ENCODE data around the gene RAB11FIP4.

DNA sequence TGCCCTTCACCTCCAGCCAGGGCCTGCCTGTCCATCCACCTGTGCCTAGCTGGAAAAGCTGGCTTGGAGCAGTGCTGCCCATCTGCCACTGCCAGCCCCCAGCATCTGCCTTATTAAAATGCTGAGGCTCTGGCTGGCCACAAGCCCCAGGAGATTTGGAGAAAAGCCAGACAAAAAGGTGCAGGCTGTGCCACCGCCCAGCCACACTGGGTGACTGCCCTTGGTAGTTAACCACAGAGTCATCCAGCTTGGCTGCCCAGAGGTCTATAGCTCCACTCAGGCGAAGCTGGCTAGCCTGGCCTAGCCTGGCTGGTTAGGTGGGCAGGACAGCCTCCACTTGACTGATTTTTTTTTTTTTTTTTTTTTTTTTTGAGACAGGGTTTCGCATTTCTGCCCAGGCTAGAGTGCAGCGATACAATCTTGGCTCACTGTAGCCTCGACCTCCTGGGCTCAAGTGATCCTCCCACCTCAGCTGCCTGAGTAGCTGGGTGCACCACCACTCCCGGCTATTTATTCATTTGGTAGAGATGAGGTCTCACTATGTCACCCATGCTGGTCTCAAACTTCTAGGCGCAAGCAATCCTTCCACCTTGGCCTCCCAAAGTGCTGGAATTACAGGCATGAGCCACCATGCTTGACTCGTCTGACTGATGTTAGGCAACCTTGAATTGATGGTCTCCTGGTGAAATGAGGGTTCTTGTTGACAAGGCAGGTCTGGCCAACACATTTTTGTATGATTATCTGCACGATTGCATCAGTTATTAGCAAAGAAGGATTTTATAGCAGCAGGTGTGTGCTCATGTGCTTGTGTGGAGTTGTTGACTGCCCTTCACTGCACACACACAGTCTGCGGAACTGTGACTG, 103.8 kb downstream of the RAB11FIP4 start:
- TF ChIP-seq, protein P1, sequence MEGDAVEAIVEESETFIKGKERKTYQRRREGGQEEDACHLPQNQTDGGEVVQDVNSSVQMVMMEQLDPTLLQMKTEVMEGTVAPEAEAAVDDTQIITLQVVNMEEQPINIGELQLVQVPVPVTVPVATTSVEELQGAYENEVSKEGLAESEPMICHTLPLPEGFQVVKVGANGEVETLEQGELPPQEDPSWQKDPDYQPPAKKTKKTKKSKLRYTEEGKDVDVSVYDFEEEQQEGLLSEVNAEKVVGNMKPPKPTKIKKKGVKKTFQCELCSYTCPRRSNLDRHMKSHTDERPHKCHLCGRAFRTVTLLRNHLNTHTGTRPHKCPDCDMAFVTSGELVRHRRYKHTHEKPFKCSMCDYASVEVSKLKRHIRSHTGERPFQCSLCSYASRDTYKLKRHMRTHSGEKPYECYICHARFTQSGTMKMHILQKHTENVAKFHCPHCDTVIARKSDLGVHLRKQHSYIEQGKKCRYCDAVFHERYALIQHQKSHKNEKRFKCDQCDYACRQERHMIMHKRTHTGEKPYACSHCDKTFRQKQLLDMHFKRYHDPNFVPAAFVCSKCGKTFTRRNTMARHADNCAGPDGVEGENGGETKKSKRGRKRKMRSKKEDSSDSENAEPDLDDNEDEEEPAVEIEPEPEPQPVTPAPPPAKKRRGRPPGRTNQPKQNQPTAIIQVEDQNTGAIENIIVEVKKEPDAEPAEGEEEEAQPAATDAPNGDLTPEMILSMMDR (IDR thresholded peaks at IDR 0.05; ENCODE audit: borderline replicate concordance, extremely low read depth, low read length, poor library complexity, severe bottlenecking) = no peak
- TF ChIP-seq EZH2 (IDR thresholded peaks at IDR 0.05; ENCODE audit: borderline replicate concordance, low read depth, low read length, severe bottlenecking) = no peak
